GM19372 (cell line): ENCODE data around the gene SMARCB1.

Experiments used
- ATAC-seq: cut with Tn5 transposase; IDR thresholded peaks from one replicate; pipeline ENCODE4 v1.9.1; 2021; ENCODE audit warnings: mild to moderate bottlenecking, low read depth, moderate library complexity; ENCODE audit not compliant: unreplicated experiment

Gene SMARCB1

GRCh38 chr22:23786752-23787599, at the start of gene SMARCB1:
Gene SMARCB1 (plus strand): TSS chr22:23786966. CDS start chr22:23787170, 204 bp downstream.
- peak; percentile 63 for ATAC-seq

- ATAC-seq = no peak
These were observed 49.1 kb upstream of the SMARCB1 start for GRCh38 chr22:23737696-23738095.

DNA sequence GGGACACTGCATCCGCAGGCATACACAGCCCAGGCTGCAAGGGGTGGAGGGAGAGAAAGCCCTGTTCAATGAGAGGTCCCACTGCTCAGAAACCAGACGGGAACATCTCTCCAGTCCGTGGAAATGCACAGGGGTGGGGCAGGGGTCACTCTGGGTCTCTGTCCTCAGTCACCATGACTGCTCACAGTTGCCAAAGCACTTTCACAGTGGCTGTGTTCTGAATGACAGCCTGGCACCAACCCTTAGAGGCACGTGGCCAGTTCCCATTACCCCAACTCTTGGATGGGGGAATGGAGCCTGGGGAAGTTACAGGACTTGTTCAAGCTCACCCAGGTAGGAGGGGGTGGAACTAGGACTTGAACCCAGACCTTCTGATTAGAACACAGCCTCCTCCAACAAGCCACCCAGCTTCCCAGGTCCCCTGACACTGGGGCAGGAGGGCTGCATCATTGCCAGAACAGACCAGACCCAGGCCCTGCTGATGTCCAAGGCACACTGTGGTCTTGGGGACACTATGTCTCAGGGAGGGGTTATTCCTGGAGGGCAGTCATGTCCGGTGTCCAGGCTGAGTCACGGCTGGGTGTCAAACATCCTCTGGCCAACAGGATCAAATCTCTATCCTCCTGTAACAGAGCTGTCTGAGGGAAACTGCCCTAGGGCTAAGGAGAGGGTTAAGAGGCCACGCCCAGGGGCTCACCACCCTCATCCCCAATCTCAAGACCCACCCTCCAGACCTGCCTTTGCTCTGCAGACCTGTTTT, 44.1 kb upstream of the SMARCB1 start:
- ATAC-seq = no peak

DNA sequence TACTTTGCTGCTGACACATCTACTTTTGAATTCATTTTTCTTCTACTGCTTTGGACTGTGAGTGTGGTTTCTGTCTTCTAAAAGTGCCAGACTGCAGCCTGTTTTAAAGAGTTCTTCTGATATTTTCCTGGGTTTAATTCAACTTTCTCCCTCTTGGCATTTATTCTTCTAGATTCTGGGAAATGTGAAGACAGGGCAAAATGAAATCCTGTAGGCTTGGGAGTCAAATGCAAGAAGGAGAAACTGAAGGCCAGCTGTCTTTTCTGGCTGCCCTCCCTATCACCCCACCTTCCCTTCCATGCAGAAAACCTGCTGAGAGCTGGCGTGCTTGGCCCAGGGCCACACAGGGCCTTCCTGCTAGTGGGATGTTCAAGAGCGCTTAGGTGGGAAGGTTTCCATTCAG, 43.5 kb upstream of the SMARCB1 start:
- no peak for ATAC-seq

GRCh38 chr22:23744001-23744400, 42.8 kb upstream of the SMARCB1 start:
- ATAC-seq = no peak

GRCh38 chr22:23744485-23744884, 42.3 kb upstream of the SMARCB1 start:
- no peak for ATAC-seq

DNA sequence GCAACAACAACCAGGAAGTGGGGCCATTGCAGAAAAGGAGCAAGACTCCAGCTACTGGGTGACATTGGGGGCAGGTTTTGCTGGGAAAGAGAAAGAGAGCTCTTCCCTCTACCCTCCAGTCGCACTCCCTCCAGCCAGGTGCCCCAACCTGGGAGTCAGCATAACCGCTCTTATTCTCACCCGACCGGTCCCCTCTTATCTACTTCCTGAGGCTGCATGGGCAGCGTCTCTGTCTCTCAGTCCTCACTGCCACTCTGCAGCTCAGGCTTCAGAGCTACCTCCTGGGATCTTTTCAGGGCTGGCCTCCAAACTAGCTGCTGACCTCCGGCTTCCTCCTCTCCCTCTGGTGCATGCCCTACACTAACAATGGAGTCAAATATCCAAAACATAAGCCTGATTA, 41.0 kb upstream of the SMARCB1 start:
- ATAC-seq = no peak

DNA sequence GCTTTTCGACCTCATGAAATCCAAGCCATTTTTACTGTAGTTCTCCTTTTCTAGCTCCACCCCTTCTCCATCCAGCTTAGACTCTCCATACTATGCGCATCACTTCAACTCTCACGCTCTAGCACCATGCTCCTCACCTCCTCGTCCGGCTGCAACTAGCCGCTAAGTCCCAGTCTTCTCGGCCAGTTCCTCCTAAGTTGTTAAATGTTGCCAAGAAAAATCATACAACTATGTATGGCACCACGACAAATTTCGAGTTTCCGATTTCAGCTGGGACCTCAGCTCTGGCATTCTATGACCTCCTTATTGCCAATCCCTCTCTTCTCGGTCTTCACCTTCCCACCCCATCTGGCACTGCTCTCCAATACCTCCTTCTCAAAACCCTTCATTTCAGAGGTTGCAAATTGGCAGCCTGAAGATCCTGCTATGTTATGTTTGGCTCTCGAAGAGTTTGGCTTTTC, 36.9 kb upstream of the SMARCB1 start:
- ATAC-seq = no peak

- no peak for ATAC-seq
These were observed 36.4 kb upstream of the SMARCB1 start for GRCh38 chr22:23750367-23750713.

GRCh38 chr22:23750714-23751440, 35.9 kb upstream of the SMARCB1 start, which contains the start of gene ZNF70:
Gene ZNF70 (minus strand): TSS chr22:23751112. CDS start chr22:23745140, 5,972 bp downstream.
- peak; percentile 77 for ATAC-seq

- ATAC-seq = no peak
These were observed 35.2 kb upstream of the SMARCB1 start for GRCh38 chr22:23751441-23751996.

DNA sequence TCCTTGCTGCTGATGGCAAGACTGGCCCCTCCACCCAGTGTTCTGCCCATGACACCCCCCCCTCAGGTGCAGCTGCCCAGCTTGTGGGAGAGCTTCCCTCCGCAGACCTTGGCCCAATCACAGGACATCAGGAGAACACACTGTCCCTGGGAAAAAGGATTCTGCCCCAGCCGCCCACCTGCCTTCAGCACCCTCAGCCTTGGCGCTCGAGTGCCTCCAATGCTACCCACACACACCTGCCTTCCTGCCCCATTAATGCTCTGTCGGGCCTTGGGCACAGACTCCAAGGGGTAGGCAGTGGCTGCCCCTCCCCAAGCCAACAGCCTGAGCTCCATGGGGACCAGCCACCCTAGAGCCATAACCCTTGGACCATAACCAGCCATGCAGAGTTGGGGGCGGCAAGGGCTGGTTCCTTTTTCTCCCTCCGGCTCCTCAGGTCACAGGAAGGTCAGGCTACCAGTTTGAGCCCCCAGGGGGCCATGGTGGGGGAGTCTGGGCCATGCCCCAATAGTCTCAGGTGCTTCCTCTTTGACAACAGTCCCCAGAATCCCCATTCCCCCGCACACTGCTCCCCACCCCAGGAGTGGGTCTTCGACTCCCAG, 34.6 kb upstream of the SMARCB1 start:
- no peak for ATAC-seq

DNA sequence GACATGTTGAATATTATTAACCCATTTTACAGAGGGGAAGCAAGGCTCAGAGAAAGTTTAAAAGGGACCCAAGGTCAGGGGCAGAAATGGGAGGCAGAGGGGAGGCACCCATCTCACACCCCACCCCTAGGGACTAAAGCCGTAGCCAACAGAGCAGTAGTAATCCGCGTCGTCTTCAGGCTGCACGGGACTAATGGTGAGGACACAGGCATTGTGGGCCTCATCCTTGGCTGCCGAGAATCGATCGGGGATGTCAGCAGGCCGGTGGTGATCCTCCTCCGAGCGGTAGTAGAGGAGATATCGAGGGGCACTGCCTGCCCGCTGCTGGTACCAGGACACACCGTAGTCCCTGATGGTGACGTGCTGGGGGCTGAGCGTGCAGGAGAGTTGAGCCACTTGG, 34.0 kb upstream of the SMARCB1 start:
- ATAC-seq = no peak

- no peak for ATAC-seq
These were observed 33.4 kb upstream of the SMARCB1 start for GRCh38 chr22:23753385-23753784.

DNA sequence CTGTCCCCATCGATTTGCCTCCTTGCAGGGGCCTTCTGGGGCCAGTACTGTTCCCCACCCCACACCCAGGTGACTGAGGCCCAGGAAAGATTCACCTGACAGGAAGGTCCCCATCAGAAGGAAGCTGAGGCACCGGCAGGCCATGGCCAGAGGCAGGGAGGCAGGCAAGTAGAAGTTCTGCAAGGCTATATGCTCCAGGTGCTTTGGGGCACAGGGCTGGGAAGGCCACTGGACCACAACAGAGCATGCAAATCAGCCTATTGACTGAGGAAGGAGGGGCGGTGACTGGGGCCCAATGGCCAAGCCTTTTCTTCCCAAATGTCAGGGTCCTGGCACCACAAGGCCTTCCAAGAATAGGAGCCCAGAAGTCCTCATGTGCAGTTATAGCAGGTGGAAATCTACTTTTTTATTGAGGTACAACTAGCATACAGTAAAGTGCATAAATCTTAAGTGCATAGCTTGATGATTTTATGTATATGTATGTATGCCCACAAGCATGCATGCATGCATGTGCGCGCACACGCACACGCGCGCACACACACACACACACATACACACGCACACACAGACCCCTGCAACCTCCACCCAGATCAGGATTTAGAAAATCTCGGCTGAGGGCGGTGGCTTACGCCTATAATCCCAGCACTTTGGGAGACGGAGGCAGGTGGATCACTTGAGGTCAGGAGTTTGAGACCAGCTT, 32.4 kb upstream of the SMARCB1 start, which contains the start of gene VPREB3:
Gene VPREB3, minus strand, starts transcription at position 206 of the 700 bp plus-strand sequence. Its CDS starts 62 bp downstream, at position 144.
- ATAC-seq = no peak

- no peak for ATAC-seq
These were observed 31.7 kb upstream of the SMARCB1 start for GRCh38 chr22:23754980-23755636.

DNA sequence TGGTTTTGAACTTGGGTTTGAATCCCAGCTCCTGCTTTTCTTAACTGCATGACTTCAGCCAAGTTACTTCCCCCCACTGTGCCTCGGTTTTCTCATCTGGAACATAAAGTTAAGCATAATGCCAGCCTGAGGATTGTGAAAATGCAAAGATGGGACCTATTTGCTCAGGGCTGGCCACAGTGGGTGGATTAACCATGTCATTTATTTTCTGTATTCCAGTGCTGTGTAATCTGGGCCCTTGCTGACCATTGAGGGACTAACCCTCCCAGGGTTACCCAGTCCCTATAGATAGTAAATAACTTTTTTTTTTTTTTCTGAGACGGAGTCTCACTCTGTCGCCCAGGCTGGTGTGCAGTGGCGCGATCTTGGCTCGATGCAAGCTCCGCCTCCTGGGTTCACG, 31.1 kb upstream of the SMARCB1 start:
- no peak for ATAC-seq

GRCh38 chr22:23756891-23757290, 29.9 kb upstream of the SMARCB1 start:
- no peak for ATAC-seq

DNA sequence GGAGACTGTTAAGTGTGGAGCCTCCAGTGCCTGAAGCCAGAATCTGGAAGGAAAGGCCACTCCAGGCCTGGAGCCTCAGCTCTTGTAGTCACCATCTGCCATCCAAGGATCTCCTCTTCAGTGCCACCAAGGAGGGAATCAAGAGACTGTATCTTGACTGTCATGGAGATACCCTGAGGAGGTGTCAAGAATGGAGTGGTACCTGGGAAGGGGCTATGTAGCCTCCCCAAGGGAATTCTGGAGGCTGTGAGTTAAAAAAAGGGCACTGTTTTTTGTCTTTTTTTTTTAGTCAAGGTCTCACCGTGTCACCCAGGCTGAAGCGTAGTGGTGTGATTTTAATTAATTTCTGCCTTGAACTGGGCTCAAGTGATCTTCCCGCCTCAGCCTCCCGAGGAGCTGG, 27.2 kb upstream of the SMARCB1 start:
- no peak for ATAC-seq
